CD4-positive, alpha-beta T cell treated with Interleukin-12 subunit alpha and Interleukin-12 subunit beta, for 1 hour (primary cell): ENCODE data around the gene PGM2.

Source experiments
- DNase-seq: peaks from one replicate; pipeline ENCODE4 v3.0.0-alpha.2; 2020

The PGM2 gene

DNA sequence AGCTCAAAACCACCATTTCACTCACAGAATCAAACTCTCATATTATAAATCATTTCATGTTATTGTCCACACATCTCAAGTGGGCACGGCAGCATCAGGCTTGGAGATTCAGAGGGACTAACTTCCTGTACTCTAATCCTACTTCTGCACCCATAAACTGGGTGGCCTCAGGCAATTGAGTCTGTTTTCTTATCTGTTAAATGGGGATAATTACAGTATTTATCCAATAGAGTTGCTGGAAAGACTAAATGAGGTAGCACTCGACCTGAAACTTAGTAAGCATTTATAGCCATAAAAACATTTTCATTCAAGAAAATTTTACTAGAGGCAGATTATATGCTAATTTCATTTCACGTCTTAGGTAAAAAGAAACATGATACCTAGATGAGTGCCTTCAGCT, 77.4 kb downstream of the PGM2 start:
- DNase-seq = no peak

DNA sequence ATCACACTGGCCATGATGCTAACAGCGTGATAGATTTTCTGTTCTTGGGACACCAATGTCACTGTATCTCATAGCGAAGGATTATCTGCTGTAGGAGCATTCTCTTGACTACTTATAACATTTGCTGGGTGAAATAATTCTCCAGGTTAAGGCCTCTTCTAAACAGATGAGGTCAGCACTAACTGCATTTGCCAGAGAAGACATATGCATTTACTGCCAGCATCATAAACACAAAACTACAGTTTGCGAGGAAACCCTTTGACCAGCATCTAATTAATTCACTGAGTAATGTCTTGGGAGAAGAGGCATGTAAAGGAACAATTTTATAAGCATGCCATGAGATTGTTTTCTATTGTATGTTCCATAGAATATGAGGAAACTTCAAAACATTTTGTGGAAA, 78.3 kb downstream of the PGM2 start:
- DNase-seq = no peak

DNA sequence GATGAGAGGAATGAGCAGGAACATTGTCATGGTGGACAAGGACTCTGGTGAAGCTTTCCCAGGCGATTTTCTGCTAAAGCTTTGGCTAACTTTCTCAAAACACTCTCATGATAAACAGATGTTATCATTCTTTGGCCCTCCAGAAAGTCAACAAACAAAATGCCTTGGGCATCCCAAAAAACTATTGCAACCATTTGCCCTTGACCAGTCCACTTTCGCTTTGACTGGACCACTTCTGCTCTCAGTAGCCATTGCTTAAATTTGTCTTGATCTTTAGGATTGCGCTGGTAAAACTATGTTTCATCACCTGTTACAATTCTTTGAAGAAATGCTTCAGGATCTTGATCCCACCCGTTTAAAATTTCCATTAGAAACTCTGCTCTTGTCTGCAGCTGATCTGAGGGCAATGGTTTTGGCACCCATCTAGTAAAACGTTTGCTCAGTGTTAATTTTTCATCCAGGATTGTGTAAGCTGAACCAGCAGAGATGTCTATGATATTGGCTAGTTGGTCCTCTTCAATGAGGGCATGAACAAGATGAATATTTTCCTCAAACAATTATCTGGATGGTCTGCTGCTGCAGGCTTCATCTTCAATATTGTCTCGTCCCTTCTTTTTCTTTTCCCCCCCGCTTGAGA, 79.2 kb downstream of the PGM2 start:
- DNase-seq = no peak

DNA sequence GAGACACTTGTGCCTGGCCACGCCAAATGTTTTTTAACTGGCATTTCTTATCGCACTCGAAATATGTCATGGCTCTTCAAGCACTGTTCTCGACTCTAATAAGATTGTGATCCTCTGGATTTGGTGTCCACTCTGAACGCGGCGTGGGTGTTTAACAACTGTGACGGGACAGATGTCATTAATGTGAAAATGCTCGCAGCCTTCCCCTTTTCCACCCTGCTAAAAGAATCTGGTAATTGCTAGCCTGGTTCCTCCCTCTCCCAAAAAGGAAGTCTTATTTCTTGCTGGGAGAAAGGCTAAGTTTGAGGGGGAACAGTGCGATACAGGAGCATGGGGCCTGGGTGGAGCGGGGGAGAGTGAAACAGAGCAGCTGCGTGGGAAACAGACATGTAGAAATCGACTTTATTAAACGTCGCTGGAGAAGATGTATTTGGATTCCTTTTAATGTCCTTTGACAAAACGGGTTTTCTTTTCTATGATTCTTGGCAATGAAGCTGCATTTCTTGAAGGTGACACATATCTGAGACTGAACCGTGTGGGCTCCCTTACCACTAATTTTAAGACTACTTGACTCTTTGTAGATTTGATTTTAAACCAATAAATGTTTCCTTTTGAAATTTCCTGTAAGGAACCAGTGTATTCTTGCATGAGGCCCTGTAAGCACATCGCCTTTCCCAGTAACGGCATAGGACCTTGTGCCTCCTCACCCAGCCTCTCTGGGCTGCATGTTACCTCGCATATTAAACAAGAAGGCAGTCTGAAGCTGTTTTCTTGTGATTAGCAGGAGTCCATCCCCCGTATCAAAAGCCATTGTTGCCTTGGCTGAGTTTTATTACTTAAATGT, 82.2 kb downstream of the PGM2 start:
- DNase-seq = no peak

DNA sequence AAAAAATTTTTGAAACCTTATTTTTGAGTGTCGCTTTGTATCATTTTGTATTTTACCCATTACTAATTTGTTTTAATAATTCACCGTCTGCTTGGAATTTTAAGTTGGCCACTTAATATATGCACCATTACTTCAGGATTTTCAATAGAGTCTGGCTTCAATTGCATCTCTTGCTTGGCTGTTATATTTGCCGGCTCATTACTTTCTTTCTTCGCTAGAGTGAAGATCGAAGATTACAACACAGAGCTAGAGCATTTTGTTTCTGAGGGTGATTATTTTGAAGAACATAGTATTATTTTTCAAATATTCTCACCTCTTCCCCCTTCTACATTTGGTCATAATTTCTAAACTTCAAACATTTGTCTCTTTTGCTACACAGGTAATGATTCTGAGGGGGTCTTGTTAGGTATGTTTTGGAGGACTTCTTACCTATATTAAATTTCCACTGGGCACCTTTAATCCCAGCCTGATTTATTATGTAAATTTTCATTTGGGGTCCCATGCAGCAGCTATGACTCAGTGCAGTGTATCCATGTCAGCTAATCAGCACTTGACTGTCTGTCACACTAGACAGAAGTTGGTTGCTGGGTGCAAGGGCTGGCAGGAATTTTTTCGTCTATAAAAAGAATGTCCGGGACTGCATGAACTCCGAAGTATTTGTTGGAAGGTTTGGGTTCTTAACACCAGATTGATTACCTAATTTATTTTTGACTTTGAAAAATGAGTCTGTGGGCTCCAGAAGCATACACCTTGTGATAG, 83.0 kb downstream of the PGM2 start:
- DNase-seq = no peak

DNA sequence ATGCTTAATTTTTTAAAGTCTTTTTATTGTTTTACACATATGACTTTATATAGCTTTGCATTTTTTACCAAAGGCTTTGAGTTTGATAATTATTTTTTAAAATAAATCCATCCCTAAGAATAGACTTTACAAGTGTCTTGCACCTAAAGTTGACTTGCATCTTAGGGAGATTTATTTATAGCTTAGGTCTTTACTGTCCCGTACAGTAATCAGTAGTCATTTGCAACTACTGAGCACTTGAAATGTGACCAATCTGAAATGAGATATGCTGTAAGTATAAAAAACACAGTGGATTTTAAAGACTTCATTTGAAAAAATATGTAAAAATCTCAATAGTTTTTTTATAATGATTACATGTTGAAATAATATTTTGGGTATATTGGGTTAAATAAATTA, 83.6 kb downstream of the PGM2 start:
- DNase-seq = no peak
